Loucy (cell line): ENCODE results near the gene BTBD18.

Source experiments
- H2AFZ ChIP-seq: fragments of 200-600 bp; sonication (generic); 2 replicates; pipeline ENCODE4 v1.6.0; 2016; ENCODE audit warnings: antibody characterized with exemption, mild to moderate bottlenecking, low read length, moderate library complexity
- H3F3A ChIP-seq: fragments of 200-600 bp; 2 replicates; pipeline ENCODE4 v1.6.0; 2016; ENCODE audit warnings: antibody characterized with exemption, low read depth, mild to moderate bottlenecking
- H3K27me3 ChIP-seq: fragments of 200-600 bp; sonication (generic); 2 replicates; pipeline ENCODE4 v1.6.1; 2014; ENCODE audit warnings: low read length, mild to moderate bottlenecking; ENCODE audit not compliant: insufficient read depth, poor library complexity, severe bottlenecking
- H3K36me3 ChIP-seq: fragments of 200-600 bp; sonication (generic); 2 replicates; pipeline ENCODE4 v1.6.1; 2016; ENCODE audit warnings: low read length; ENCODE audit not compliant: insufficient read depth
- H3K4me1 ChIP-seq: fragments of 200-600 bp; sonication (generic); 2 replicates; pipeline ENCODE4 v1.5.1; 2014; ENCODE audit warnings: low read length, mild to moderate bottlenecking; ENCODE audit not compliant: insufficient read depth, poor library complexity, severe bottlenecking
- H3K4me2 ChIP-seq: fragments of 200-600 bp; sonication (generic); 2 replicates; pipeline ENCODE4 v1.6.0; 2014; ENCODE audit warnings: antibody characterized with exemption, low read length, low read depth, mild to moderate bottlenecking; ENCODE audit not compliant: poor library complexity, severe bottlenecking
- H3K4me3 ChIP-seq: fragments of 200-600 bp; sonication (generic); 2 replicates; pipeline ENCODE4 v1.5.1; 2014; ENCODE audit warnings: low read length, mild to moderate bottlenecking, mixed read lengths; ENCODE audit not compliant: poor library complexity, severe bottlenecking
- H3K79me2 ChIP-seq: fragments of 200-600 bp; sonication (generic); 2 replicates; pipeline ENCODE4 v1.6.1; 2014; ENCODE audit warnings: low read length; ENCODE audit not compliant: insufficient read depth
- H3K9ac ChIP-seq: fragments of 200-600 bp; sonication (generic); 2 replicates; pipeline ENCODE4 v1.6.0; 2014; ENCODE audit warnings: mild to moderate bottlenecking, low read depth, low read length, moderate library complexity; ENCODE audit not compliant: poor library complexity, severe bottlenecking
- H3K9me2 ChIP-seq: fragments of 200-600 bp; sonication (generic); replicated peaks from 2 replicates; pipeline ENCODE4 v1.6.1; 2016; ENCODE audit warnings: low read depth, low read length, mixed read lengths
- H3K9me3 ChIP-seq: fragments of 200-600 bp; sonication (generic); 2 replicates; pipeline ENCODE4 v1.6.1; 2014; ENCODE audit warnings: mild to moderate bottlenecking, antibody characterized with exemption, low read length, low read depth; ENCODE audit not compliant: insufficient read depth
- H4K20me1 ChIP-seq: fragments of 200-600 bp; sonication (generic); 2 replicates; pipeline ENCODE4 v1.6.0; 2014; ENCODE audit warnings: antibody characterized with exemption, low read length, mild to moderate bottlenecking; ENCODE audit not compliant: insufficient read depth, poor library complexity, severe bottlenecking
- EZH2phosphoT487 ChIP-seq: fragments of 200-600 bp; IDR thresholded peaks from 2 replicates; pipeline ENCODE4 v1.6.1; 2018; ENCODE audit warnings: antibody characterized with exemption, mild to moderate bottlenecking, moderate library complexity, borderline replicate concordance
- TF ChIP-seq, protein P1 (sequence below): fragments of 200-600 bp; sonication (generic); conservative IDR thresholded peaks from 2 replicates; pipeline ENCODE4 v1.5.1; 2014; ENCODE audit warnings: mild to moderate bottlenecking, antibody characterized with exemption, low read length

Gene BTBD18

DNA sequence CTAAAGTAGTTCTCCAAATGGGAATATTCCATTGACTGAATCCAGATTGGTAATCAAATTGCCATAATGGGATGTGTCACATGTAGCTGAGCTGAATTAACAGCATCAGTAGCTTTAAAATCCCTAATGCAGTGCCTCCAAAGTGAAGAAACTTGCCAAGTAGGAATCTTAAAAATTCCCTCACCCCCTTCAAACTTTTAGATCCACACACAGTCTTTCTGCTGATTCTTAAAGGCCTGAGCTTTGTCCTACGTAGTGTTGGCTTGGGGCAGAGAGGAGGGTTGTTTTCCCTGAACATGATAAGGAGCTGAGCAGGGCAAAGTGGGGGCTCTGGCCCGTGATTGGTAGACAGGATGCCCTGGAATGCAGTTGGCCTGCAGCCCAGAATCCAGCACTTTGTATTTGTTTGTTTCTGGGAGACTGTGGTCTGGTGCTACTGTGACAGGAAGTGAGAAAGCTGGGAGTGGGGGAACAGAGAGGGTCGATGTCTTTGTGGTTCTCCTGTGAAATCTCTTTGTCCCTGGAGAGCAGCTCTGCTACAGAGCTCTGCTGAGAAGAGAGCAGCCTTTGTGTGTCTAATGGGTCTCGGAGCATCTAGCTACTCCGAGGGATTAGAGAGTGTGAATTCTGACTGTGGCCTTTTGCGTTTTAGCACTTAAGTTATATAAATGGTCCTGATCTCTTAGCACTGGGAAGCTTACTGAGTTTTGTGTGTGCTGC, 26.9 kb upstream of the BTBD18 start:
- TF ChIP-seq, protein P1, sequence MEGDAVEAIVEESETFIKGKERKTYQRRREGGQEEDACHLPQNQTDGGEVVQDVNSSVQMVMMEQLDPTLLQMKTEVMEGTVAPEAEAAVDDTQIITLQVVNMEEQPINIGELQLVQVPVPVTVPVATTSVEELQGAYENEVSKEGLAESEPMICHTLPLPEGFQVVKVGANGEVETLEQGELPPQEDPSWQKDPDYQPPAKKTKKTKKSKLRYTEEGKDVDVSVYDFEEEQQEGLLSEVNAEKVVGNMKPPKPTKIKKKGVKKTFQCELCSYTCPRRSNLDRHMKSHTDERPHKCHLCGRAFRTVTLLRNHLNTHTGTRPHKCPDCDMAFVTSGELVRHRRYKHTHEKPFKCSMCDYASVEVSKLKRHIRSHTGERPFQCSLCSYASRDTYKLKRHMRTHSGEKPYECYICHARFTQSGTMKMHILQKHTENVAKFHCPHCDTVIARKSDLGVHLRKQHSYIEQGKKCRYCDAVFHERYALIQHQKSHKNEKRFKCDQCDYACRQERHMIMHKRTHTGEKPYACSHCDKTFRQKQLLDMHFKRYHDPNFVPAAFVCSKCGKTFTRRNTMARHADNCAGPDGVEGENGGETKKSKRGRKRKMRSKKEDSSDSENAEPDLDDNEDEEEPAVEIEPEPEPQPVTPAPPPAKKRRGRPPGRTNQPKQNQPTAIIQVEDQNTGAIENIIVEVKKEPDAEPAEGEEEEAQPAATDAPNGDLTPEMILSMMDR = no peak
- no peak for TF ChIP-seq EZH2phosphoT487
- H3K4me3 ChIP-seq = no peak overlapping the region
- no peaks in the 10 kb centered on the region for H3K9me3 ChIP-seq
- no peaks in the 10 kb centered on the region for H3K27me3 ChIP-seq
- H3K79me2 ChIP-seq = no peaks in the 10 kb centered on the region
- peak overlapping the region; percentile 15 for H3K4me2 ChIP-seq
- peaks cover 33% of the 10 kb centered on the region for H3K4me1 ChIP-seq
- H4K20me1 ChIP-seq = no peaks in the 10 kb centered on the region
- peak overlapping the region; percentile 22; the same call in 1 of the 2 replicates for H2AFZ ChIP-seq
- no peaks in the 10 kb centered on the region for H3K9me2 ChIP-seq
- no peaks in the 10 kb centered on the region for H3K36me3 ChIP-seq
- peak overlapping the region; percentile 38 for H3K9ac ChIP-seq
- H3F3A ChIP-seq = no peaks in the 10 kb centered on the region

DNA sequence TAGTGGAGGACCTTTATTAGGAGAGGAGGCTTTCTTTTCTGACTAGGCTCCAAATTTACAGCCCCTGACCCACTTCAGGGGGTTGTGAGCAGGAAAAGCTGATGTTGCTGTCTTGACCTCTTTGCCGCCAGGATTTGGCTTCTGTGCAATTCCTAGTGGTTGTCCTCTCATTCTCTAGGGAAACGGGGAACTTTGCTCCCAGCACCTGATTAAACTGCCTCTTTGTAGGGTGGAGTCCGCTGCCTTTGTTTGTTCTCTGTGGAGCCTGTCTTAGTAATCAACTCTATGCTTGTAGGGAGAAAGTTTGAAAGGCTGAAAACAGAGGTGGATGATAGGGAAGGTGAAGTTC, 26.3 kb upstream of the BTBD18 start:
- no peak overlapping the region for H3K4me3 ChIP-seq
- peak overlapping the region; percentile 38 for H3K9ac ChIP-seq
- H3K79me2 ChIP-seq = no peaks in the 10 kb centered on the region
- no peaks in the 10 kb centered on the region for H3K36me3 ChIP-seq
- peaks cover 33% of the 10 kb centered on the region for H3K4me1 ChIP-seq
- TF ChIP-seq, protein P1 = no peak
- no peak for TF ChIP-seq EZH2phosphoT487
- H3K9me3 ChIP-seq = no peaks in the 10 kb centered on the region
- no peak overlapping the region for H3K4me2 ChIP-seq
- H3K9me2 ChIP-seq = no peaks in the 10 kb centered on the region
- no peaks in the 10 kb centered on the region for H4K20me1 ChIP-seq
- no peaks in the 10 kb centered on the region for H3K27me3 ChIP-seq
- no peak overlapping the region for H2AFZ ChIP-seq
- H3F3A ChIP-seq = no peaks in the 10 kb centered on the region

DNA sequence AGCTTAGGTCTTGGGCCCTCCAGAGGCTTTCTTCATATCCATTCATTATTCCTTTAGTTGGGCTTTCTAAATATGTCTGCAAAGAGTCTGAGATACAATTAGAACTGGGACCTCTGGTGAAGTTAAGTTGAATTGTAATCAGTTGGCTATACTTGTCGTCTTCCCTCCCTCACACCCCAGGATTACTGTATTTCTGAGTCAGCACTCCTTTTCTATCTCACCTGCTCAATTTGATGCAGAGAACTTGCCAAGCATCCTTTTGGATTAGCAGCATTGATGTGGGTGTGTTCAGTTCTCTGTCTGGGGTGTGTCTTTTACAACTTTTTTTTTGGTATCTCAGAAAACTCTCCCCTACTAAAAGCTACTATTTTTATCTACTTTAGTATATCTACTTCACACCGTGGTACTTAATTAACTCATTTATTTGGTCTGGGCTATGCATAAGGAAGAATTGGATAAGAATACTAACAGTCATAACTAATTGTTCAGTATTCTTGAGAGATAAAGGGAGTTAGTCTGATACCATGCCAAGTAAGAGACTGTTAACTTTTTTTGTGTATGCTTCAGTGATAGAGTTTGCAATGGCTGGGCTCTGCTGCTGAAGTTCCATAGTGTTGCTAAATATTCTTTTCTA, 25.1 kb upstream of the BTBD18 start:
- no peak overlapping the region for H3K4me3 ChIP-seq
- H3K9me3 ChIP-seq = no peaks in the 10 kb centered on the region
- no peak overlapping the region for H2AFZ ChIP-seq
- H3K9me2 ChIP-seq = no peaks in the 10 kb centered on the region
- H3K4me2 ChIP-seq = peak overlapping the region; percentile 33
- H3K4me1 ChIP-seq = peaks cover 38% of the 10 kb centered on the region
- no peaks in the 10 kb centered on the region for H3F3A ChIP-seq
- no peaks in the 10 kb centered on the region for H3K27me3 ChIP-seq
- H3K9ac ChIP-seq = no peak overlapping the region
- H4K20me1 ChIP-seq = no peaks in the 10 kb centered on the region
- H3K36me3 ChIP-seq = no peaks in the 10 kb centered on the region
- no peak for TF ChIP-seq EZH2phosphoT487
- TF ChIP-seq, protein P1 = no peak
- H3K79me2 ChIP-seq = no peaks in the 10 kb centered on the region
